ENCODE data around the gene NABP1. TPM values are rescaled to one million over a fixed set of nuclear protein-coding genes. Genes with fewer than 3 reads are reported as not detected.

The NABP1 gene
- total RNA-seq, 1 experiment from 2014 or later: 3.2 TPM

DNA sequence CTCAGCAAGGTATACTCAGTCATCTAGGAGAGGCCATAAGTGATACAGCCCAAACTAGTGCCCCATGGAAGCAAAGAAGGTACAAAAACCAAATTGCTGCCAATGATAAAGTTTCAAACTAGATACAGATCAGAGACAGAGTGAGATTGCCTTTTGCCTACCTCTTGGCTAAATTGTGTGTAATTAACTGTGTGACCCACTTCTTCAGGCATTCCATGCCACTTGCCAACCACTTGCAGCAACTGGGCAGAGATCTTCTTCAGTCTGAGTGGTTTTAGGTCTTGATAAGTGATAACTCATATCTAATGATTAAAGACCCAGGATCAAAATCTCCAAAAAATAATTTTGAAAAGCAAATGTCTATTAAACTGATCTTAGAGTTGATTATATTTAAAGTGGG is 21.1 kb upstream of the NABP1 start:
- no peaks in the 10 kb centered on the region for H3K4me1 Mint-ChIP-seq
- no peak overlapping the region for H3K4me3 Mint-ChIP-seq
- no peak overlapping the region for H4K8ac ChIP-seq (replicated peaks; ENCODE audit: insufficient read length, low read depth, low read length)
- no peak overlapping the region for H2BK12ac ChIP-seq (ENCODE audit: insufficient read length, low read depth, low read length)
- no peak overlapping the region for H2BK15ac ChIP-seq (ENCODE audit: low read depth, low read length)
- H2BK20ac ChIP-seq (ENCODE audit: low read depth, low read length, poor library complexity, severe bottlenecking): no peak overlapping the region
- no peak overlapping the region for H3K18ac ChIP-seq (ENCODE audit: insufficient read length, low read depth, low read length)
- H4K5ac ChIP-seq (ENCODE audit: insufficient read length, low read depth, low read length): no peak overlapping the region
- H2BK120ac ChIP-seq (ENCODE audit: low read depth, low read length, poor library complexity, severe bottlenecking): no peak overlapping the region
- no peak overlapping the region for H3K14ac ChIP-seq (ENCODE audit: insufficient read depth, low read length)
- H3K9ac ChIP-seq (ENCODE audit: extremely low read depth, insufficient read length, low read length): no peak overlapping the region
- no peaks in the 10 kb centered on the region for H3K79me1 ChIP-seq (ENCODE audit: insufficient read depth, low read depth, low read length, poor library complexity, severe bottlenecking)
- H3K27me3 Mint-ChIP-seq (ENCODE audit: low read depth): no peaks in the 10 kb centered on the region
- no peak overlapping the region for H3K56ac ChIP-seq (ENCODE audit: insufficient read length, low read depth, low read length)
- DNase-seq: no peak
- H3K27ac ChIP-seq (ENCODE audit: insufficient read length, low read depth, low read length): no peak overlapping the region
- no peaks in the 10 kb centered on the region for H3K4me1 ChIP-seq (ENCODE audit: insufficient read depth, low read length)
- H3K9me3 Mint-ChIP-seq: peaks cover 0 to 10% of the 10 kb centered on the region in 2 experiments; a peak in 1 of 5 replicates
- no peaks in the 10 kb centered on the region for H4K20me1 ChIP-seq (ENCODE audit: control insufficient read depth, insufficient read depth, insufficient read length)
- no peak overlapping the region for H3K4me2 ChIP-seq (ENCODE audit: insufficient read depth, insufficient read length, low read length)
- no peak overlapping the region for H4K91ac ChIP-seq (ENCODE audit: insufficient read length, low read depth, low read length)
- H3K36me3 Mint-ChIP-seq (ENCODE audit: insufficient read depth in 1 of 3, low read depth in 3 of 3): no peaks in the 10 kb centered on the region
- H3K9me3 ChIP-seq (ENCODE audit: control insufficient read depth, low read depth, low read length): no peaks in the 10 kb centered on the region
- H3K79me2 ChIP-seq (ENCODE audit: insufficient read depth, low read length): no peaks in the 10 kb centered on the region
- H3K23me2 ChIP-seq (ENCODE audit: insufficient read length, low read depth, low read length, poor library complexity, severe bottlenecking): no peaks in the 10 kb centered on the region
- TF ChIP-seq, protein P1, sequence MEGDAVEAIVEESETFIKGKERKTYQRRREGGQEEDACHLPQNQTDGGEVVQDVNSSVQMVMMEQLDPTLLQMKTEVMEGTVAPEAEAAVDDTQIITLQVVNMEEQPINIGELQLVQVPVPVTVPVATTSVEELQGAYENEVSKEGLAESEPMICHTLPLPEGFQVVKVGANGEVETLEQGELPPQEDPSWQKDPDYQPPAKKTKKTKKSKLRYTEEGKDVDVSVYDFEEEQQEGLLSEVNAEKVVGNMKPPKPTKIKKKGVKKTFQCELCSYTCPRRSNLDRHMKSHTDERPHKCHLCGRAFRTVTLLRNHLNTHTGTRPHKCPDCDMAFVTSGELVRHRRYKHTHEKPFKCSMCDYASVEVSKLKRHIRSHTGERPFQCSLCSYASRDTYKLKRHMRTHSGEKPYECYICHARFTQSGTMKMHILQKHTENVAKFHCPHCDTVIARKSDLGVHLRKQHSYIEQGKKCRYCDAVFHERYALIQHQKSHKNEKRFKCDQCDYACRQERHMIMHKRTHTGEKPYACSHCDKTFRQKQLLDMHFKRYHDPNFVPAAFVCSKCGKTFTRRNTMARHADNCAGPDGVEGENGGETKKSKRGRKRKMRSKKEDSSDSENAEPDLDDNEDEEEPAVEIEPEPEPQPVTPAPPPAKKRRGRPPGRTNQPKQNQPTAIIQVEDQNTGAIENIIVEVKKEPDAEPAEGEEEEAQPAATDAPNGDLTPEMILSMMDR (conservative IDR thresholded peaks at IDR 0.05): no peak
- no peak overlapping the region for H2AK5ac ChIP-seq (ENCODE audit: insufficient read length, low read length)
- no peaks in the 10 kb centered on the region for H3K27me3 ChIP-seq (ENCODE audit: insufficient read depth, low read length)
- no peak overlapping the region for H2BK5ac ChIP-seq (ENCODE audit: insufficient read length, low read length)
- no peak overlapping the region for H2AFZ ChIP-seq (ENCODE audit: low read length)
- no peak overlapping the region for H3T11ph ChIP-seq (ENCODE audit: low read length)
- H3K27ac Mint-ChIP-seq: no peak overlapping the region
- no peak overlapping the region for H3K4ac ChIP-seq (ENCODE audit: low read depth, low read length)
- no peak overlapping the region for H3K23ac ChIP-seq (ENCODE audit: insufficient read length, low read depth, low read length)

Measured in H9 (cell line).